ENCODE data around the gene TBXA2R. TPM values are rescaled to one million over a fixed set of nuclear protein-coding genes. Genes with fewer than 3 reads are reported as not detected.
"Not testable (repeated sequence)": the region's sequence is repeated elsewhere in the genome, so short reads cannot be mapped to it uniquely, and the experiment has no call there.

TBXA2R gene
- total RNA-seq, 4 donors from 2014 or later = 0.27 to 0.79 TPM; not detected in 2

DNA sequence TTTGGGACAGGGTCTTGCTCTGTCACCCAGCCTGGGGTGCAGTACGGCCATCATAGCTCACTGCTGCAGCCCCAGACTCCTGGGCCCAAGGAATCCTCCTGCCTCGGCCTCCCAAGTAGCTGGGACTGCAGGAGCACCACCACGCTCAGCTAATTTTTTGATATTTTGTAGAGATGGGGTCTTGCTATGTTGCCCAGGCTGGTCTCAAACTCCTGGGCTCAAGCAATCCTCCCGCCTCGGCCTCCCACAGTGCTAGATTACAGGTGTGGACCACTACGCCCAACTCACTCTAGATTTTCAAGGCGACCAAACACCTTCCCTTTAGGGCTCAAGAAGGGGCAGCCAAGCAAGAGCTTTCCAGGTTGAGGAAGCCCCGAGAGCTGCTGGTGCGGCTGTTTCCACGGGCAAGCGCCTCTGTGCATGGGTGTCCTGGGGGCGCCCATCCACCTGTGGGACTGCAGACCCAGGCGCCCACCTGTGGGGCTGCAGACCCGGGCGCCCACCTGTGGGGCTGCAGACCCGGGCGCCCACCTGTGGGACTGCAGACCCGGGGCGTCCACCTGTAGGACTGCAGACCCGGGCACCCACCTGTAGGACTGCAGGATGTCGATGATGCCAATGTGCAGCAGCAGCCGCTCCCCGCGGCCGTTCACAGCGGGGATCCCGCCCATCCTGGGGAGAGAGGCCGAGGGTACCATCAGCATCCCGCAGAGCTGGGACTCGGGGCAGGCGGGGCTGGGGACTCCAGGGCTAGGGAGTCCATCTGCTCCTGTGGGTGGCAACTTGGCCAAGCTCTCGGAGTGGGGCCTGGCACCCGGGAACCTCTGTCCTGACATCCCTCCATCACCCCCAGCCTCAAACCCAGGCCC lies 41.6 kb upstream of the TBXA2R start:
- no peaks in the 10 kb centered on the region for H3K9me3 ChIP-seq
- H3K4me1 ChIP-seq = no peaks in the 10 kb centered on the region
- in situ Hi-C loops (cut with MboI; ENCODE audit: low pct_ligation_motif_present in 1 of 4, low pct_unique_long_range_greater_than_20kb in 1 of 4, low sequenced_read_pairs in 3 of 4) = no loop called here
- no peak overlapping the region for H3K27ac ChIP-seq
- H3K27me3 ChIP-seq = no peaks in the 10 kb centered on the region
- TF ChIP-seq EP300 (IDR thresholded peaks at IDR 0.05; ENCODE audit: low read depth) (no peak), POLR2A (IDR thresholded peaks at IDR 0.05) (no peak), POLR2AphosphoS5 (IDR thresholded peaks at IDR 0.05) (no peak)
- TF ChIP-seq, protein P1, sequence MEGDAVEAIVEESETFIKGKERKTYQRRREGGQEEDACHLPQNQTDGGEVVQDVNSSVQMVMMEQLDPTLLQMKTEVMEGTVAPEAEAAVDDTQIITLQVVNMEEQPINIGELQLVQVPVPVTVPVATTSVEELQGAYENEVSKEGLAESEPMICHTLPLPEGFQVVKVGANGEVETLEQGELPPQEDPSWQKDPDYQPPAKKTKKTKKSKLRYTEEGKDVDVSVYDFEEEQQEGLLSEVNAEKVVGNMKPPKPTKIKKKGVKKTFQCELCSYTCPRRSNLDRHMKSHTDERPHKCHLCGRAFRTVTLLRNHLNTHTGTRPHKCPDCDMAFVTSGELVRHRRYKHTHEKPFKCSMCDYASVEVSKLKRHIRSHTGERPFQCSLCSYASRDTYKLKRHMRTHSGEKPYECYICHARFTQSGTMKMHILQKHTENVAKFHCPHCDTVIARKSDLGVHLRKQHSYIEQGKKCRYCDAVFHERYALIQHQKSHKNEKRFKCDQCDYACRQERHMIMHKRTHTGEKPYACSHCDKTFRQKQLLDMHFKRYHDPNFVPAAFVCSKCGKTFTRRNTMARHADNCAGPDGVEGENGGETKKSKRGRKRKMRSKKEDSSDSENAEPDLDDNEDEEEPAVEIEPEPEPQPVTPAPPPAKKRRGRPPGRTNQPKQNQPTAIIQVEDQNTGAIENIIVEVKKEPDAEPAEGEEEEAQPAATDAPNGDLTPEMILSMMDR (IDR thresholded peaks at IDR 0.05) = no peak
- H3K4me3 ChIP-seq = no peak overlapping the region
- intact Hi-C loops (cut with DNase I; ENCODE audit: low total_unique reads) = no loop called here
- 80 to 94% methylated on average over 1 to 29 of the region's 33 CpGs for WGBS, 2 donors (ENCODE audit: low coverage in 1 of 2)
- peaks cover 0 to 13% (median 4%) of the 10 kb centered on the region in 4 donors for H3K36me3 ChIP-seq
- no peak for DNase-seq

DNA sequence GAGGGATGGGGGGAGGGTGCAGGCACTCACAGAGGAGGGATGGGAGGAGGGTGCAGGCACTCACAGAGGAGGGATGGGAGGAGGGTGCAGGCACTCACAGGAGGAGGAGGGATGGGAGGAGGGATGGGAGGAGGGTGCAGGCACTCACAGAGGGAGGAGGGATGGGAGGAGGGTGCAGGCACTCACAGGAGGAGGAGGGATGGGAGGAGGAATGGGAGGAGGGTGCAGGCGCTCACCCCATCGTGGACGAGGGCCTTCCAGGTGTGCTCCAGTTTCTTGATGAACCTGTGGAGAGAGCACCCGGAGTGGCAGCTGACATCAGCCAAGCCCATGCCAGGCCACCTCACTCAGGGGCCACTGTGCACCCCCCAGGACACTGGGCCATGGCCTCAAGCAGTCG lies 40.4 kb upstream of the TBXA2R start:
- peaks cover 0 to 11% (median 0%) of the 10 kb centered on the region in 4 donors for H3K36me3 ChIP-seq
- H3K4me1 ChIP-seq; H3K9me3 ChIP-seq; DNase-seq; H3K4me3 ChIP-seq; intact Hi-C loops (cut with DNase I; ENCODE audit: low total_unique reads); H3K27me3 ChIP-seq; H3K27ac ChIP-seq; in situ Hi-C loops (cut with MboI; ENCODE audit: low pct_ligation_motif_present in 1 of 4, low pct_unique_long_range_greater_than_20kb in 1 of 4, low sequenced_read_pairs in 3 of 4): not testable (repeated sequence)
- 85% methylated on average over 5 of the region's 5 CpGs; no CpG with 5 or more reads in 1 of the 2 donors for WGBS, 2 donors (ENCODE audit: low coverage in 1 of 2)

DNA sequence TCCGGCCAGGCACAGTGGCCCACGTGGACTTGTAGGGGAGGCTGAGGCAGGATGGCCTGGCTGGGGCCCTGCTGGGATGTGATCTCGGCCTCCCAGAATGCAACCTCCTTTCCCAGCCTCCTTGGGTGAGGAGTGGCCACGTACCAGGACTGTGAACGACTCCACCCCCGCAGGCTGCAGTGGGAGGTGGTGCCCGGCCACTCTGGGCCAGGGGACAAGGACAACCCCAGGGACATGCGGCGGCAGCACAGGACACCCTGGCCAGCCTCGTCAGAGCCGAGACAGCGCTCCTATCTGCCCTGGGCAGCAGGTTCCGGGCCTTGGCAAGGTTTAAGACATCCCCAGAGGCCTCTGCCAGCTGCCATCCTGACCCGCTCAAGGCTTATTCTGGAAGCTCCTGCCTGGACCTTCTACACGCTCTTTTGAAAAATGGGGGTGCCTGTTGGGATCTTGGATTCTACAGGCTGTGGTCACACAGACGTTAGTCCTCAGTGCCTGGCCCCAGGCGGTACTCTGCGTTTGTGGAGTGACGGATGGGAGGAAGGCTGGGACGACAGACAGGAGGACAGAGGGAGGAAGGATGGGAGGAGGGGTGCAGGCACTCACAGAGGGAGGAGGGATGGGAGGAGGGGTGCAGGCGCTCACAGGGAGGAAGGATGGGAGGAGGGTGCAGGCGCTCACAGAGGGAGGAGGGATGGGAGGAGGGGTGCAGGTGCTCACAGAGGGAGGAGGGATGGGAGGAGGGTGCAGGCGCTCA lies 39.8 kb upstream of the TBXA2R start:
- intact Hi-C loops (cut with DNase I; ENCODE audit: low total_unique reads) = no loop called here
- no peak for TF ChIP-seq POLR2AphosphoS5 (IDR thresholded peaks at IDR 0.05)
- in situ Hi-C loops (cut with MboI; ENCODE audit: low pct_ligation_motif_present in 1 of 4, low pct_unique_long_range_greater_than_20kb in 1 of 4, low sequenced_read_pairs in 3 of 4) = no loop called here
- WGBS, 2 donors (ENCODE audit: low coverage in 1 of 2) = 86 to 90% methylated on average over 2 to 22 of the region's 23 CpGs
- Histone ChIP-seq H3K27me3 (no peaks in the 10 kb centered on the region), H3K4me1 (no peaks in the 10 kb centered on the region), H3K27ac (no peak overlapping the region), H3K36me3 (peaks cover 0 to 9% (median 0%) of the 10 kb centered on the region in 4 donors), H3K9me3 (no peaks in the 10 kb centered on the region), H3K4me3 (no peak overlapping the region)
- no peak for DNase-seq

DNA sequence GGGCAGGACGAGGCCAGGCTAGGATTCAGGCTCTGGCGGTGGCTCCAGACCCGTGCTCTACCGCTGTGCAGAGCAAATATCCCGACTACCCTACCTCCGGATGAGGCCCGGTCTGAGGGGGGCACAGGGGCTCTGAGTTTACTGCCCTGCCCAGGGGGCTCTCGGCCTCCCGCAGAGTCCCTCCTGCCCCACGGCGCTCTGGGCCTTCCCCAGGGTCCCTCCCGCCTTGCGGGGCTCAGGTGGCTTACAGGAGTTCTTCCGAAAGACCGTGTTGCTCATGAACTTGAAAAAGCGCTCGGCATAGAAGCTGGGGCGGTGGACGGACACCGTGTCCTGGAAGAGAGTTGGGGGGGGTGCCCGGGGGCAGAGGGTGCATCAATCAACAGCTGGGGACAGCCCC lies 39.1 kb upstream of the TBXA2R start:
- Histone ChIP-seq H3K4me3 (no peak overlapping the region), H3K27me3 (no peaks in the 10 kb centered on the region), H3K36me3 (peaks cover 0 to 7% (median 0%) of the 10 kb centered on the region in 4 donors), H3K9me3 (no peaks in the 10 kb centered on the region), H3K4me1 (no peaks in the 10 kb centered on the region), H3K27ac (no peak overlapping the region)
- in situ Hi-C loops (cut with MboI; ENCODE audit: low pct_ligation_motif_present in 1 of 4, low pct_unique_long_range_greater_than_20kb in 1 of 4, low sequenced_read_pairs in 3 of 4) (no loop called here), intact Hi-C loops (cut with DNase I; ENCODE audit: low total_unique reads) (no loop called here)
- WGBS, 2 donors (ENCODE audit: low coverage in 1 of 2) = 90% methylated on average over 17 of the region's 21 CpGs; no CpG with 5 or more reads in 1 of the 2 donors
- TF ChIP-seq EP300 (IDR thresholded peaks at IDR 0.05; ENCODE audit: low read depth) (no peak), POLR2A (IDR thresholded peaks at IDR 0.05) (no peak)
- DNase-seq = no peak

DNA sequence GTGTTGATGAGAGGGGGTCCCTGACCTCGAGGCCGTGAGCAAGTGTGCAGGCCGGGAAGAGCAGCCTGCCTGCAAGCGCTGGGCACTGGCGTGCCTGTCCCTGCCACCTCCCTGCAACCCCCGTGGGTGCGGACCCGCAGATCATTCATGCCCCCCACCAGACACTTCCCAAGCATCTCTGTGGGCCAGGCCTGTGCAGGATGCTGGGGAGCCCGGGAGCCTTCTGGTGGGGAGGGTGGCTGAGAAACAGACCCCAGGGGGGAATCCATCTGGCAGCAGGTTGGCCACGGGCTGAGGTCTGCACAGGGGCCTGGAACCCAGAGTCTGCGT lies 38.4 kb upstream of the TBXA2R start:
- Histone ChIP-seq H3K4me1 (no peaks in the 10 kb centered on the region), H3K9me3 (no peaks in the 10 kb centered on the region), H3K27me3 (no peaks in the 10 kb centered on the region), H3K36me3 (peaks cover 0 to 7% (median 0%) of the 10 kb centered on the region in 4 donors), H3K27ac (no peak overlapping the region), H3K4me3 (no peak overlapping the region)
- intact Hi-C loops (cut with DNase I; ENCODE audit: low total_unique reads) = no loop called here
- in situ Hi-C loops (cut with MboI; ENCODE audit: low pct_ligation_motif_present in 1 of 4, low pct_unique_long_range_greater_than_20kb in 1 of 4, low sequenced_read_pairs in 3 of 4) = no loop called here
- TF ChIP-seq POLR2A (IDR thresholded peaks at IDR 0.05) (no peak), EP300 (IDR thresholded peaks at IDR 0.05; ENCODE audit: low read depth) (no peak), POLR2AphosphoS5 (IDR thresholded peaks at IDR 0.05) (no peak)
- TF ChIP-seq, protein P1 (IDR thresholded peaks at IDR 0.05) = no peak
- DNase-seq = no peak
- WGBS, 2 donors (ENCODE audit: low coverage in 1 of 2) = 67% methylated on average over 7 of the region's 11 CpGs; no CpG with 5 or more reads in 1 of the 2 donors

Measured in transverse colon (tissue), 4 donors.